RPMI7951 (cell line): Measurements from ENCODE around the gene RARS2. TPM values are rescaled to one million over a fixed set of nuclear protein-coding genes. Genes with fewer than 3 reads are reported as not detected.
"Not testable (repeated sequence)": the region's sequence is repeated elsewhere in the genome, so short reads cannot be mapped to it uniquely, and the experiment has no call there.

Experiments used
- DNase-seq: peaks from one replicate; pipeline ENCODE4 v3.0.0-alpha.2; 2012; ENCODE audit warnings: low read depth
- total RNA-seq: library from RNA; depleted of rRNA; stranded (reverse); fragments of >200 nt; shearing (Covaris generic); gene quantifications from 2 replicates; pipeline ENCODE4 v1.2.3, GENCODE V29; 2014; rRNA removed

The RARS2 gene
- total RNA-seq, 1 experiment from 2014 or later: 40.4 TPM

DNA sequence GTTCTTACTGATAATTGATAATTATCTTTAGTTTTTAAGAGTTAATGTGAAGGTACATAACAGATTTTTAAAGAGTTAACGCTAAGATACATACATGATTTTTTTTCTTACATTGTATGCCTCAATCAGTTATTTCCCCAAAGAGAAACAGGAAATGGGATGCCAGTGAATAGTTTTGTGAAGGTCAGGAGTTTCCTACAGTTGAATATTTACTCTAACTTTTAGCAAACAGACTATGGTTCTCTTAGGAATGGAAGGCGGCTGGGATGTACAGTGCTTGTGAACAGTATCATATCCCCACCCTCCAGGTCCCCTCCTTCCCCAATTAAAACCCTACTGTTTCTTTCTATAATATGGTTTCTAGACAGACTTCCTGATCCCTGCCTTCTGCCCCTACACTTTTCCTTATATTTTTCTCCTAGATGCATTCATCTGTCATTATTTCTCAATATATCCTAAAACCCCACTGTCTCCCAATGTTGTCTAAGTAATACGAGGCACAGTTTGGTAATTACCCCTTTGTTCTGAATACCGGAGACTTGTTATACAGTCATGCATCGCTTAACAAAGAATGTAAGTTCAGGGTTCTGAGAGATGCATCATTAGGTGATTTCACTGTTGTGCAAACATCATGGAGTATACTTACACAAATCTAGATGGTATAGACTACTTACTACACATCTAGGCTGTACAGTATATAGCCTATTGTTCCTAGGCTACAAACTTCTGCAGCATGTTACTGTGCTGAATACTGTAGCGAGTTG lies 87.8 kb downstream of the RARS2 start:
- no peak for DNase-seq

DNA sequence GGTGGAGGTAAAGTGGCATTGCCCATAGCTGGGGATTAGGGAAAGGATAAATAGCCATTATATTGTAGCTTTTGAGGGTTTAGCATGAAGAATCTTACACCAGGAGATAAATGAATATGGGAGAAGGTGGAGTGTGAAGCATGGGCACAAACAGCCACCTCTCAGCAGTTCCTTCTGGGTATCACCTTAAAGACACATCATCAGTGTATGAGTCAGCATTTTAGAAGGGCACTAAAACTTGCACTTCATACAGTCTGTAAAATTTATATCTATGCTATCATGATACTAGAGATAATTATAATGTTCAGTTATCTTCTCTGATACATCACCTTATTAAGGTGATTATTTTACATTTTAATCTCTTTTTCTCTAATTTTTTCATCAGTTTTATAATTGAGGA lies 91.7 kb downstream of the RARS2 start:
- no peak for DNase-seq

DNA sequence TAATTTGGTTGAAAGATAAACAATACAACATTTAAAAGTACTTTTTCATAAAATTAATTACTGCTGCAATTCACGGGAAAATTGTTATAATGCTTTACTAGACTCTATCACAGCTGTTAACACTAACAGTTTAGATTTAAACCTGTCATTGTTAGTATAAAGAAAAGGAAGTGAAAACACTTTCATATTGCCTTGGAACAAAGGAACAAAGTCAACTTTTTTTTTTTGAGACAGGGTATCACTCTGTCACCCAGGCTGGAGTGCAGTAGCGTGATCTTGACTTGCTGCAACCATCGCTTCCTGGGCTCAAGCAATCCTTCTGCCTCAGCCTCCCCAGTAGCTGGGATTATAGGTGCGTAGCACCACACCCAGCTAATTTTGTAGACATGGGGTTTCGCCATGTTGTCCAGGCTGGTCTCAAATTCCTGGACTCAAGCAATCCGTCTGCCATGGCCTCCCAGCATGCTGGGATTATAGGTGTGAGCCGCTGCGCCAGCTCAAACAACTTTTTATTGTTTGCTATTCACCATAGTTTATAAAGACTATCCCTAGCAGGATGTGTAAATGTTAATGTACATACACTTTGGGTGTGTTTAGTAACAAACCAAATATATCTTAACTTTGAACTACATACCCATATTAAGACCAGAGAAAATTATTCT lies 94.9 kb downstream of the RARS2 start:
- no peak for DNase-seq

DNA sequence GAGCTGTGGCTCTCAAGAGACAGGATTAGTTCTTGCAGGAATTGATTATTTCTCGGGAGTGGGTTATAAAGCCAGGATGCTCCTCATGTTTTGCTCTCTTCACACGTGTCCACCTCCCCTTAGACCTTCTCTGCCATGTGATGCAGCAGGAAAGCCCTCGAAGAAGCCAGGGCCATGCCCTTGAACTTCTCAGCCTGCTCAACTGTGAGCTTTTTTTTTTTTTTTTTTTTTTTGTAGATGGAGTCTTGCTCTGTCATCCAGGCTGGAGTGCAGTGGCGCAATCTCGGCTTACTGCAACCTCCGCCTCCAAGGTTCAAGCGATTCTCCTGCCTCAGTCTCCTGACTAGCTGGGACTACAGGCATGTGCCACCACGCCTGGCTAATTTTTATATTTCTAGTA lies 100.5 kb downstream of the RARS2 start:
- not testable (repeated sequence) for DNase-seq

DNA sequence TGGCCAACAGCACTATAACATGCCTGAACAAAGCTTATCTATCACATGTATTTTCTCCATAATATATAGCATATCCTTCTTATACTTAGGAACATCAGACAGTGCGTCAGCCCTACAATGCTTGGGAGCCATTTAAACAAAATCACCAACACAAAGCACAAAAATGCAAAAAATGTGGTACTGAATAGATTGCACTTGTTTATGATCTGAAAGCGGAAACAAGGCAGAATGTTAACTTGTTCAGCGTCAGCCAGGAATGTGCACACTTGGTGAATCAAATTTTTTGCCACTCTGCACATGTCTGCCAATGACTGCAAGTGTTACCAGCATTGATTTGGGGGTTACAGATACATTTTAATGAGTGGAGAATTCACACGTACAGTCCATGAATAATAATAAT lies 102.2 kb downstream of the RARS2 start:
- DNase-seq: no peak

DNA sequence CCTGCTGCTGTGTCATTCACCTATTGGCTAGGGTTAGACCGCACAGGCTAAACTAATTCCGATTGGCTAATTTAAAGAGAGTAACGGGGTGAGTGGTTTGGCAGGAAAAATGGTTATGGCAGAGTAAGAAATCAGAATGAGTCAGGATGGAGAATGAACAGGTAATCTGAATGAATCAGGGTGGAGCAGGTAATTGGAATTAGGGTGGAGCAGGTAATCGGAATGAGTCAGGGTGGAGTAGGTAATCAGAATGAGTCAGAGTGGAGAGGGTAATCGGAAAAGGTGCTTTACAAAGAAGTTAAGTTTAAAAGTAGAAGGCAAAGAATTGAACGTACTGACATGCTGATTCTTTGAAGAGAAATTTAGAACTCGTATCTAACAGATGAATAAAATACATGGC lies 105.3 kb downstream of the RARS2 start:
- DNase-seq: no peak

DNA sequence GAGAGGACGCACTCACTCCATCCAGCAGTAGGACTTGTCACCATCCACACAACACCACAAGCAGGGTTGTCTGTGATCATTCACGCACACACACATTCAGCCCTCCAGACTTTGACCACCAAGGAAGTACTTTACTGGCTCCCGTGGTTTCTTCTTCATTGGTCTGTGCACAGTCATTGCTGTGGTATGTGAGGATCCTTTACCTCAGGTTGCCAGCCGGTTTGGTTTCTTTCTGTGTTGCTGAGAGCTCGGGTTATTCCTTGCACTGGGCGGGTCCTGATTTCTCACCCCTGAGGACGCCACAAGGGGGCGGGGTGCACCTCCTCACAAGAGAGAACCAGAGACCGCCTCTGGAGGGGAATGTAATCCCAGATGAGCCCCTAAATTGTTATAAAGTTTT lies 105.9 kb downstream of the RARS2 start:
- peak; percentile 24 for DNase-seq

DNA sequence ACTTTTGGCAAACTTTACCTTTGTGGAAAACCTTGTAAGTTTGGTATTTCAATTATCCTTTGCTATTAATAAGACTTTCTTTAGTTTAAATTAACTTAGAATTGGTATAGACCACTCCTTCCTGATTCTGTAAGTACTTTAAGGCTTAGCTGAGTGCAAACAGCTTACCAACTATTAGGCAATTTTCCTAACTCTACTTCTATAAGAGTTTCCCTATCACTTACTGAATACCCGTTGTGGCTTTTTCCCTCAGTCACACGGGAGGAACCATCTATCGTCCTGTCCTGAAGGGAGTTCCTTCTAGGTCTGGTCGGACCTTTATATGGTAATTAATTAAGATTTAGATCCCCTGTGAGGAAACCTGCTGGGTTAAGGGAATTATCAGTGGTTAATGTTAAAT lies 107.4 kb downstream of the RARS2 start:
- no peak for DNase-seq

DNA sequence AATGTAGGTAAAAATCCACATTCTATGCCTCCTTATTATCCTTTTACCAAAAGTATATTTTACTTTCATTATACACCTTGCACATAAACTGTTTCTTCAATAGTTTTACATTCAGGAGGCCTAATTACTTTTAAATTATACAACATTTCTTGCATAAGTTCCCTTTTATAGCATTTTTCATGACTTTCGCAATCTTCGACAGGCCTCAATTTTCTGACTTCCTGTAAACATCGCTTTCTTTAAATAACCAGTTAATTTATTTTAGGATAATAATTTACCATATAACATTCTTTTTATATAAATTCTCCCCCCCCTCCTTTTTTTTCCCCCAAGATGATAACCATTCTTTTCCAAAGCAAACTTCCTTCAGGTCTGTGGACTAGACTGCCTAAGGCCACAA lies 107.9 kb downstream of the RARS2 start:
- DNase-seq: no peak

DNA sequence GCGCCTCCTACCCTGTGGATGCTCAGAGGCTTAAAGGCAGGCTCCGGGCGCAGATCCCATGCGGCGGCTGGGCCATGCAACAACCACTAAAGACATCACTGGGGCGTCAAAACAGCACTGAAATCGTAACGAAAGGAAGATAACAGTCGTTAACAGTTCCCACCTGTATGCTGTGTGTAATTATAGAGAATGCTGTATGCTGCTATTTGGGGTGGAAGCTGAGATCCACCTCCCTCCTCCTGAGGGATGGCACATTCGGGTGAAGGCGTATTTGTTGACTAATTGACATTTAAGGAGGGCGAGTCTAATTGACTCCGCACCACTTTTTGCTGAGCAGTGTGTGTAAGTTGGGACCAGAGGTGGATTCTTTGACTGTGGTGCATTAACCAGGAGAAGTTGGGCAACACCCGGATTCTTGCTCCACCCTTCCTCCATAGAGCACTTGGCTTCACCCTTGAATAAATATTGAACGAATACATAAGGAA lies 116.3 kb downstream of the RARS2 start:
- DNase-seq: peak; percentile 10

DNA sequence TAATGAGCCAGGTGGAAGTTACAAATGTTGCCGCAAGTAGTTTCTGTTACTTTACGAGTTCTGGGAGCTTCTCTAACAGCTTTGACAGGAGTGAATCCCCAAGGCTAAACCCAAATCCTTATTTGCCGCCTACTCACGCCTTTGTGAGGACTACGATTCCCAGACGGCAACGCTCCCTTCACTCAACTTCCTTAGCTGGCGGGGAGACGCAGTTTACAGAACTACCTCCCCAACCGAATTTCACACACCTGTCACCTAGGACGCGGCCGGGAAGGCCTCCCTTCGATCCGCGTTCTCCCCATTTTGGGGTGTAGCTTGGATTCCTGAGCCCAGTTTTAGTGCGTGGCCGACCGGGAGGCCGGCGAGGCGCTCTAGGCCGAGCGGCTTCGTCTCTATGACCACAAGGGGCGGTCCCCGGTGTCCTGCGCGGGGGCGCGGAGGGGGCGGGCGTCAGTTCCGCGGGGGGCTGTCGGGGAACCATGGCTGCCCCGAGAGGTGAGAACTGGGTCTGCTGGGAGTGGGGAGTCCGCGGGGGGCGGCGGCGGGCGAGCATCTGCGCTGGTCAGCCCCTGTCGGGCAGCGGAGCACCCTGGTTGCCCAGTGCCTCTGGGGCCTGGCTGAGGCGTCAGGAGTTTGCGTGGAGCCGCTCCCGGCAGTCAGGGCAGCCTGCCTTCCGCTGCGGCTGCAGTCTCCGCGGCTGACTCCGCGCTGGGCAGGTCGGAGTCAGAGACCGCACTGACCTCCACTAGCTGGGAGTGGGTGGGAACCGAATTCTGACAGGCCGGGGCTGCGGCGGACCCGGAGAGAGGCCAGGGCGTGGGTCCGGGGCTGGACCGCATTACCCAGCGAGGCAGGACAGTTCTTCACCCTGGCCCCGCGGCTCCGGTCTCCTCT lies 117.0 kb downstream of the RARS2 start, which contains the start of gene SLC35A1:
Gene SLC35A1, plus strand, starts transcription at position 450 of the 894 bp plus-strand sequence. Its CDS starts 30 bp downstream, at position 480.
- DNase-seq: peak; percentile 84

DNA sequence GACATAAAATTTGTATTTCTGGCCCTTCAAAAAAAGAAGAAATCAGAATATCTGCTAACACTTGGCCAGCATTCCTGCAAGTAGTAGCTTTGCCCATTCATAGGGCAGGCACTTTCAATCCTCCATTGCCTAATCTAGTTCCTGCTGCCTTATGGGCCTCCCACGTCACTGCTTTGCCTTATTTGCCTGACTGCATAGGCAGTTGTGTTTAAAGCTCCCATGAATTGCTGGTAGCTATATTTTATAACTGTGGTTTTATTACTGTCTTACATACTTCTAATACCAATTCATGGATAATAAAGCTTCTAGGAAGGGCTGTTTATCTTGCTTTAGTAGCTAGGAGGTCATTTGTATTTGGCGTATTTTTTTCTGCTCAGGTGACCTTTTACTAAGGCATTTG lies 124.7 kb downstream of the RARS2 start:
- no peak for DNase-seq

Other genes starting within 250 kb of the RARS2 start
- 0.12 and 0.29 TPM in 2 replicates for gene C6orf163, start 245.2 kb downstream of the RARS2 start, total RNA-seq
- 0.12 TPM in 1 of 2 replicates, not detected in the other for gene CFAP206, start 182.0 kb downstream of the RARS2 start, total RNA-seq
- 23.9 and 27.3 TPM in 2 replicates for gene SLC35A1, start 117.0 kb downstream of the RARS2 start, total RNA-seq
- gene ORC3, start 148 bp upstream of the RARS2 start, total RNA-seq: 47.8 and 66.3 TPM in 2 replicates
- gene AKIRIN2, start 112.2 kb upstream of the RARS2 start, total RNA-seq: 14.1 and 17.3 TPM in 2 replicates